SU-DHL-6 (cell line): ENCODE data around the gene BICC1.

Experiments used
- H2AFZ ChIP-seq: fragments of 200-600 bp; sonication (generic); 2 replicates; pipeline ENCODE4 v1.6.1; 2014; ENCODE audit warnings: low read depth, mild to moderate bottlenecking, moderate library complexity, mixed read lengths, antibody characterized with exemption, low read length; ENCODE audit not compliant: severe bottlenecking
- H3F3A ChIP-seq: fragments of 200-600 bp; shearing (Covaris generic); 2 replicates; pipeline ENCODE4 v1.6.0; 2016; ENCODE audit warnings: antibody characterized with exemption, mild to moderate bottlenecking; ENCODE audit not compliant: insufficient read depth
- H3K27ac ChIP-seq: fragments of 200-600 bp; sonication (generic); 2 replicates; pipeline ENCODE4 v1.5.1; 2016; ENCODE audit warnings: low read depth, mild to moderate bottlenecking, low read length, moderate library complexity, mixed read lengths
- H3K27me3 ChIP-seq: fragments of 200-600 bp; sonication (generic), shearing (Covaris generic); 2 replicates; pipeline ENCODE4 v1.6.0; 2014; ENCODE audit warnings: mild to moderate bottlenecking, low read length
- H3K36me3 ChIP-seq: fragments of 200-600 bp; sonication (generic); 2 replicates; pipeline ENCODE4 v1.6.1; 2014; ENCODE audit warnings: mild to moderate bottlenecking, low read length, mixed read lengths
- H3K4me2 ChIP-seq: fragments of 300-600, 200-600 bp; shearing (Covaris generic), sonication (generic); 2 replicates; pipeline ENCODE4 v1.6.0; 2014; ENCODE audit warnings: low read length, low read depth, mild to moderate bottlenecking; ENCODE audit not compliant: poor library complexity, severe bottlenecking
- H3K4me3 ChIP-seq: fragments of 200-600 bp; sonication (generic); 2 replicates; pipeline ENCODE4 v1.5.1; 2014; ENCODE audit warnings: antibody characterized with exemption, low read length, mild to moderate bottlenecking, mixed read lengths; ENCODE audit not compliant: insufficient read depth, poor library complexity, severe bottlenecking
- H3K79me2 ChIP-seq: fragments of 200-600 bp; sonication (generic); 2 replicates; pipeline ENCODE4 v1.6.1; 2014; ENCODE audit warnings: mild to moderate bottlenecking, low read length, moderate library complexity; ENCODE audit not compliant: insufficient read depth
- H3K9ac ChIP-seq: fragments of 200-600 bp; sonication (generic); 2 replicates; pipeline ENCODE4 v1.7.0; 2014; ENCODE audit warnings: mild to moderate bottlenecking, low read length
- H3K9me2 ChIP-seq: fragments of 200-600 bp; sonication (generic); replicated peaks from 2 replicates; pipeline ENCODE4 v1.6.1; 2014; ENCODE audit warnings: low read length; ENCODE audit not compliant: insufficient read depth
- H3K9me3 ChIP-seq: fragments of 200-600 bp; sonication (generic); 2 replicates; pipeline ENCODE4 v1.6.1; 2014; ENCODE audit warnings: low read length, mixed read lengths; ENCODE audit not compliant: insufficient read depth
- H4K20me1 ChIP-seq: fragments of 200-600 bp; sonication (generic); 2 replicates; pipeline ENCODE4 v1.6.1; 2014; ENCODE audit warnings: low read depth, mild to moderate bottlenecking, antibody characterized with exemption, low read length, moderate library complexity, mixed read lengths
- CTCF ChIP-seq: fragments of 200-600 bp; sonication (generic); IDR thresholded peaks from one replicate; pipeline ENCODE4 v1.5.1; 2017; ENCODE audit warnings: antibody characterized with exemption, mild to moderate bottlenecking, low read length, moderate library complexity; ENCODE audit not compliant: insufficient read depth, poor library complexity, severe bottlenecking
- EZH2phosphoT487 ChIP-seq: fragments of 200-600 bp; sonication (generic), shearing (Covaris generic); conservative IDR thresholded peaks from 2 replicates; pipeline ENCODE4 v1.6.1; 2018; ENCODE audit warnings: mild to moderate bottlenecking, antibody characterized with exemption, low read length, moderate library complexity, mixed read lengths

Gene BICC1

GRCh38 chr10:58827381-58827780 is 314.7 kb downstream of the BICC1 start:
- H3K9me2 ChIP-seq, result no peaks in the 10 kb centered on the region

DNA sequence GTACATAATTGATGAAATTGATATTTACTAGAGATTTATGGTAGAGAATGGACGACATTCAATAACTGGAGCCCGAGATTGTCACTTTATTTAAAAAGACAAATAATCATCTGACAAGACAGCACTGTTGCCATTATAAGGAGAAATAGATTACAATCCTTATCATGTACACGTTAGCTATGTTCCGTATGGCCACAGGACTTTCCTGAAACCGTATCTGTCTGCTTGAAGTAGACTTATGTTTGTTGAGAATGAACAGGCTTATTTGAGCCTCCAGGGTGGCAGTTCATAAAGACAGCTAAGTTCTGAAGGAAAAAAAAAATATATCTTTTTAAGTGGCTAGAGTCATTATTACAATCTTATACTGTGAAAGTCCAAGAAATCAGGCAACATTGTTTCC is 317.2 kb downstream of the BICC1 start:
- Histone ChIP-seq H3K79me2 (no peaks in the 10 kb centered on the region), H3K9me2 (no peaks in the 10 kb centered on the region), H3K27ac (no peak overlapping the region), H4K20me1 (no peaks in the 10 kb centered on the region), H3K36me3 (no peaks in the 10 kb centered on the region), H3K27me3 (no peaks in the 10 kb centered on the region), H3F3A (no peaks in the 10 kb centered on the region), H3K9me3 (no peaks in the 10 kb centered on the region), H3K9ac (no peak overlapping the region), H3K4me3 (no peak overlapping the region), H3K4me2 (no peak overlapping the region), H2AFZ (no peak overlapping the region)
- TF ChIP-seq CTCF (no peak), EZH2phosphoT487 (no peak)

More at GRCh38 chr10:58827381-58827780, 314.7 kb downstream of the BICC1 start:
- H3K27me3 ChIP-seq, result no peaks in the 10 kb centered on the region
- no peak overlapping the region for H2AFZ ChIP-seq
- H3K4me3 ChIP-seq, result no peak overlapping the region
- H3F3A ChIP-seq, result no peaks in the 10 kb centered on the region
- TF ChIP-seq EZH2phosphoT487 (no peak), CTCF (no peak)
- H3K9ac ChIP-seq, result no peak overlapping the region
- H4K20me1 ChIP-seq, result no peaks in the 10 kb centered on the region
- H3K79me2 ChIP-seq, result no peaks in the 10 kb centered on the region
- no peak overlapping the region for H3K27ac ChIP-seq
- no peaks in the 10 kb centered on the region for H3K36me3 ChIP-seq
- no peak overlapping the region for H3K4me2 ChIP-seq
- H3K9me3 ChIP-seq, result no peaks in the 10 kb centered on the region

DNA sequence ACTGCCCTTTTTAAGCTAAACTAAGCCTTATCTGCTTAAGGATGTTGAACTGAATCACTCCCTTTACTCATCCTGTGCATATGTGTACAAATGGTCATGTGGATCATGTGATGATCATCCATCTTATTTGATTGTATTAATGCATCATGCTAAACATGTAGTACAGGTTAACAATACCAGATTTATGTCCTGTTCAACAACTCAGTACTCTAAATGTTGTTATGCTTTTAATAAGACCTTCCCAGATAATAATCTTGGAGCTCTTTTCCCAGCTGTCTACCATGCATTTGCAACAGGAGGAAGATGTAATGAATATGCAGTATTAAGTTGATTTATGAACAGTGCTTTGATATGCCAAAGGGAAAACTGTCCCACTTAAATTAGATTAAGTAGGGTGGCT is 318.0 kb downstream of the BICC1 start:
- no peak overlapping the region for H2AFZ ChIP-seq
- H3K36me3 ChIP-seq, result no peaks in the 10 kb centered on the region

More for the DNA sequence above, 318.0 kb downstream of the BICC1 start:
- Histone ChIP-seq H3F3A (no peaks in the 10 kb centered on the region), H3K27me3 (no peaks in the 10 kb centered on the region), H3K9me3 (no peaks in the 10 kb centered on the region), H3K9ac (no peak overlapping the region), H3K4me3 (no peak overlapping the region), H3K27ac (no peak overlapping the region), H3K79me2 (no peaks in the 10 kb centered on the region), H3K9me2 (no peaks in the 10 kb centered on the region), H4K20me1 (no peaks in the 10 kb centered on the region), H3K4me2 (no peak overlapping the region)
- TF ChIP-seq CTCF (no peak), EZH2phosphoT487 (no peak)
